WTC11 (cell line): Measurements from ENCODE around the gene CAPN9. TPM values are rescaled to one million over a fixed set of nuclear protein-coding genes. Genes with fewer than 3 reads are reported as not detected.

Experiments used
- ATAC-seq: fragments of 200-7000 bp; cut with Tn5 transposase; 2 replicates; pipeline ENCODE4 v1.10.0; 2021; ENCODE audit warnings: mild to moderate bottlenecking, moderate library complexity
- CTCF ChIA-PET: fragments of 300-600 bp; sonication (Branson Sonifier 250); formaldehyde crosslinking; loops from one replicate; lab custom pipeline; 2021; ENCODE audit warnings: antibody characterized with exemption; lab: Charles Lee
- POLR2A ChIA-PET: fragments of 350-600 bp; sonication (Branson Sonifier 250); formaldehyde crosslinking; loops from one replicate; lab custom pipeline; 2021; ENCODE audit warnings: antibody characterized with exemption; lab: Charles Lee
- DNase-seq: peaks from one replicate; pipeline ENCODE4 v3.0.0; 2021; ENCODE audit warnings: low spot score
- H3K27ac Mint-ChIP-seq: 2 replicates; pipeline ENCODE4 v1.8.0; 2021; ENCODE audit warnings: mixed read lengths
- H3K27me3 Mint-ChIP-seq: 2 replicates; pipeline ENCODE4 v1.8.0; 2021; ENCODE audit warnings: low read depth, mild to moderate bottlenecking, moderate library complexity, mixed read lengths
- H3K36me3 Mint-ChIP-seq: 2 replicates; pipeline ENCODE4 v1.8.0; 2021; ENCODE audit warnings: mixed read lengths
- H3K4me1 Mint-ChIP-seq: 2 replicates; pipeline ENCODE4 v1.8.0; 2022; ENCODE audit warnings: mixed read lengths
- H3K4me3 Mint-ChIP-seq: 2 replicates; pipeline ENCODE4 v1.8.0; 2021; ENCODE audit warnings: mild to moderate bottlenecking, moderate library complexity, mixed read lengths
- H3K9me3 Mint-ChIP-seq: 2 replicates; pipeline ENCODE4 v1.8.0; 2021; ENCODE audit warnings: mixed read lengths
- CREM ChIP-seq: sonication (generic); formaldehyde crosslinking; IDR thresholded peaks from 2 replicates; pipeline ENCODE4 v1.8.1; 2022; ENCODE audit warnings: mild to moderate bottlenecking, missing genetic modification reagents, moderate library complexity
- E2F4 ChIP-seq: sonication (generic); formaldehyde crosslinking; IDR thresholded peaks from 2 replicates; pipeline ENCODE4 v1.8.1; 2022; ENCODE audit warnings: low read depth, mild to moderate bottlenecking, moderate library complexity, missing genetic modification reagents, borderline replicate concordance
- ESRRA ChIP-seq: sonication (generic); formaldehyde crosslinking; IDR thresholded peaks from 2 replicates; pipeline ENCODE4 v1.8.1; 2022; ENCODE audit warnings: mild to moderate bottlenecking, missing genetic modification reagents, borderline replicate concordance
- FOXP4 ChIP-seq: sonication (generic); formaldehyde crosslinking; IDR thresholded peaks from 2 replicates; pipeline ENCODE4 v1.8.0; 2022; ENCODE audit warnings: mild to moderate bottlenecking, missing genetic modification reagents
- GABPB1 ChIP-seq: sonication (generic); formaldehyde crosslinking; IDR thresholded peaks from 2 replicates; pipeline ENCODE4 v1.8.1; 2023; ENCODE audit warnings: mild to moderate bottlenecking, missing genetic modification reagents
- GTF2I ChIP-seq: fragments of 250-450 bp; sonication (Bioruptor Pico); conservative IDR thresholded peaks from 2 replicates; pipeline ENCODE4 v1.4.0; 2021; ENCODE audit warnings: mild to moderate bottlenecking
- HMGA2 ChIP-seq: fragments of 250-450 bp; sonication (Bioruptor Pico); IDR thresholded peaks from 2 replicates; pipeline ENCODE4 v1.4.0; 2021; ENCODE audit warnings: mild to moderate bottlenecking, moderate library complexity
- JAZF1 ChIP-seq: fragments of 250-450 bp; sonication (Bioruptor Pico); IDR thresholded peaks from 2 replicates; pipeline ENCODE4 v1.9.0; 2021; ENCODE audit warnings: moderate library complexity, mild to moderate bottlenecking, inconsistent platforms
- MXD4 ChIP-seq: fragments of 250-450 bp; sonication (Bioruptor Pico); IDR thresholded peaks from 2 replicates; pipeline ENCODE4 v1.8.0; 2021; ENCODE audit warnings: mild to moderate bottlenecking, moderate library complexity, borderline replicate concordance
- NFATC4 ChIP-seq: fragments of 250-450 bp; sonication (Bioruptor Pico); IDR thresholded peaks from 2 replicates; pipeline ENCODE4 v1.9.0; 2021; ENCODE audit warnings: mild to moderate bottlenecking
- RELA ChIP-seq: sonication (generic); formaldehyde crosslinking; IDR thresholded peaks from 2 replicates; pipeline ENCODE4 v1.8.1; 2022; ENCODE audit warnings: missing genetic modification reagents, mild to moderate bottlenecking, borderline replicate concordance
- SOX15 ChIP-seq: fragments of 250-450 bp; sonication (Bioruptor Pico); IDR thresholded peaks from 2 replicates; pipeline ENCODE4 v1.9.0; 2021; ENCODE audit warnings: mild to moderate bottlenecking
- ZBTB43 ChIP-seq: sonication (generic); formaldehyde crosslinking; IDR thresholded peaks from 2 replicates; pipeline ENCODE4 v1.8.1; 2023; ENCODE audit warnings: mild to moderate bottlenecking, missing genetic modification reagents
- ZNF232 ChIP-seq: sonication (generic); formaldehyde crosslinking; IDR thresholded peaks from 2 replicates; pipeline ENCODE4 v1.8.0; 2022; ENCODE audit warnings: mild to moderate bottlenecking, missing genetic modification reagents
- ZNF396 ChIP-seq: fragments of 250-450 bp; sonication (Bioruptor Pico); IDR thresholded peaks from 2 replicates; pipeline ENCODE4 v1.8.0; 2021; ENCODE audit warnings: mild to moderate bottlenecking, moderate library complexity, borderline replicate concordance
- ZNF512 ChIP-seq: sonication (generic); formaldehyde crosslinking; IDR thresholded peaks from 2 replicates; pipeline ENCODE4 v1.8.1; 2022; ENCODE audit warnings: missing genetic modification reagents, borderline replicate concordance
- ZNF671 ChIP-seq: fragments of 250-450 bp; sonication (Bioruptor Pico); IDR thresholded peaks from 2 replicates; pipeline ENCODE4 v1.8.0; 2021; ENCODE audit warnings: mild to moderate bottlenecking
- total RNA-seq: library from RNA; stranded (reverse); gene quantifications from 3 replicates; pipeline ENCODE4 v1.2.3, GENCODE V29; 2021
- TF ChIP-seq, protein P1 (sequence below): sonication (generic); formaldehyde crosslinking; IDR thresholded peaks from 2 replicates; pipeline ENCODE4 v1.8.0; 2022; ENCODE audit warnings: mild to moderate bottlenecking, missing genetic modification reagents
- TF ChIP-seq, protein P2 (sequence below): sonication (generic); formaldehyde crosslinking; IDR thresholded peaks from 2 replicates; pipeline ENCODE4 v1.8.1; 2023; ENCODE audit warnings: mild to moderate bottlenecking, moderate library complexity, missing genetic modification reagents
- TF ChIP-seq, protein P3 (sequence below): fragments of 250-450 bp; sonication (Bioruptor Pico); IDR thresholded peaks from 2 replicates; pipeline ENCODE4 v1.9.0; 2021; ENCODE audit warnings: moderate library complexity, mild to moderate bottlenecking, inconsistent platforms, borderline replicate concordance
- TF ChIP-seq, protein P4 (sequence below): sonication (generic); formaldehyde crosslinking; IDR thresholded peaks from 2 replicates; pipeline ENCODE4 v1.8.0; 2022; ENCODE audit warnings: mild to moderate bottlenecking, missing genetic modification reagents

CAPN9 gene
- total RNA-seq, 1 experiment from 2014 or later, result not detected

GRCh38 chr1:230753191-230753585, 6.0 kb downstream of the CAPN9 start:
- 0 out of 2 replicates have a peak, but pooled peaks have one; percentile 27 for TF ChIP-seq ZNF512 (CRISPR knock-in tag)
- TF ChIP-seq, protein P1, sequence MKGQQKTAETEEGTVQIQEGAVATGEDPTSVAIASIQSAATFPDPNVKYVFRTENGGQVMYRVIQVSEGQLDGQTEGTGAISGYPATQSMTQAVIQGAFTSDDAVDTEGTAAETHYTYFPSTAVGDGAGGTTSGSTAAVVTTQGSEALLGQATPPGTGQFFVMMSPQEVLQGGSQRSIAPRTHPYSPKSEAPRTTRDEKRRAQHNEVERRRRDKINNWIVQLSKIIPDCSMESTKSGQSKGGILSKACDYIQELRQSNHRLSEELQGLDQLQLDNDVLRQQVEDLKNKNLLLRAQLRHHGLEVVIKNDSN (CRISPR knock-in tag), result peak; percentile 36; the same call in 1 of the 2 replicates
- TF ChIP-seq RELA (CRISPR knock-in tag), result no peak
- TF ChIP-seq, all 79 proteins: peak for 2
- ChIA-PET CTCF (interaction anchor here (0.6 to 2.7 kb wide), 9 partner anchors 20 to 287 kb away, joined by 3 to 22 read pairs (median 4); partner anchors contain the start of gene COG2), POLR2A (interaction anchor here (0.9 to 1.2 kb wide), 2 partner anchors 111 to 325 kb away, joined by 3 read pairs; partner anchors contain the start of gene COG2)
- no peaks in the 10 kb centered on the region for H3K9me3 Mint-ChIP-seq
- H3K36me3 Mint-ChIP-seq, result no peaks in the 10 kb centered on the region
- H3K4me3 Mint-ChIP-seq, result peak overlapping the region; percentile 47
- H3K27me3 Mint-ChIP-seq, result peaks cover 3% of the 10 kb centered on the region; the same call in 1 of the 2 replicates
- H3K4me1 Mint-ChIP-seq, result peaks cover 47% of the 10 kb centered on the region
- ATAC-seq (peak; percentile 1; the same call in 1 of the 2 replicates), DNase-seq (no peak)
- peak overlapping the region; percentile 92 for H3K27ac Mint-ChIP-seq

GRCh38 chr1:230753586-230754251, 6.5 kb downstream of the CAPN9 start:
- DNase-seq (peak; percentile 73), ATAC-seq (peak; percentile 84)
- ChIA-PET POLR2A (interaction anchor here (1.2 kb wide), 1 partner anchor 325 kb away, joined by 3 read pairs; no protein-coding TSS in a partner anchor), CTCF (interaction anchor here (0.7 to 2.7 kb wide), 6 partner anchors 10 to 287 kb away, joined by 3 to 22 read pairs (median 4); partner anchors contain the start of gene COG2)
- Mint-ChIP-seq H3K27ac (peak overlapping the region; percentile 92), H3K36me3 (no peaks in the 10 kb centered on the region), H3K9me3 (no peaks in the 10 kb centered on the region), H3K4me1 (peaks cover 47% of the 10 kb centered on the region), H3K4me3 (peak overlapping the region; percentile 58), H3K27me3 (peaks cover 3% of the 10 kb centered on the region; the same call in 1 of the 2 replicates)
- TF ChIP-seq JAZF1 (CRISPR knock-in tag) (no peak), FOXP4 (CRISPR knock-in tag) (peak; percentile 87), ZNF232 (CRISPR knock-in tag) (peak; percentile 80; the same call in 1 of the 2 replicates), CREM (CRISPR knock-in tag) (no peak), MXD4 (CRISPR knock-in tag) (no peak), ZNF512 (CRISPR knock-in tag) (no peak), SOX15 (no peak), NFATC4 (CRISPR knock-in tag) (no peak), GABPB1 (CRISPR knock-in tag) (no peak), ESRRA (CRISPR knock-in tag) (no peak), HMGA2 (CRISPR knock-in tag) (no peak), RELA (CRISPR knock-in tag) (no peak), GTF2I (CRISPR knock-in tag) (no peak), ZBTB43 (CRISPR knock-in tag) (0 out of 2 replicates have a peak, but pooled peaks have one; percentile 65), ZNF671 (CRISPR knock-in tag) (no peak), E2F4 (CRISPR knock-in tag) (no peak), ZNF396 (no peak)
- TF ChIP-seq, protein P2, sequence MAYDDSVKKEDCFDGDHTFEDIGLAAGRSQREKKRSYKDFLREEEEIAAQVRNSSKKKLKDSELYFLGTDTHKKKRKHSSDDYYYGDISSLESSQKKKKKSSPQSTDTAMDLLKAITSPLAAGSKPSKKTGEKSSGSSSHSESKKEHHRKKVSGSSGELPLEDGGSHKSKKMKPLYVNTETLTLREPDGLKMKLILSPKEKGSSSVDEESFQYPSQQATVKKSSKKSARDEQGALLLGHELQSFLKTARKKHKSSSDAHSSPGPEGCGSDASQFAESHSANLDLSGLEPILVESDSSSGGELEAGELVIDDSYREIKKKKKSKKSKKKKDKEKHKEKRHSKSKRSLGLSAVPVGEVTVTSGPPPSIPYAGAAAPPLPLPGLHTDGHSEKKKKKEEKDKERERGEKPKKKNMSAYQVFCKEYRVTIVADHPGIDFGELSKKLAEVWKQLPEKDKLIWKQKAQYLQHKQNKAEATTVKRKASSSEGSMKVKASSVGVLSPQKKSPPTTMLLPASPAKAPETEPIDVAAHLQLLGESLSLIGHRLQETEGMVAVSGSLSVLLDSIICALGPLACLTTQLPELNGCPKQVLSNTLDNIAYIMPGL, result no peak
- TF ChIP-seq, protein P3, sequence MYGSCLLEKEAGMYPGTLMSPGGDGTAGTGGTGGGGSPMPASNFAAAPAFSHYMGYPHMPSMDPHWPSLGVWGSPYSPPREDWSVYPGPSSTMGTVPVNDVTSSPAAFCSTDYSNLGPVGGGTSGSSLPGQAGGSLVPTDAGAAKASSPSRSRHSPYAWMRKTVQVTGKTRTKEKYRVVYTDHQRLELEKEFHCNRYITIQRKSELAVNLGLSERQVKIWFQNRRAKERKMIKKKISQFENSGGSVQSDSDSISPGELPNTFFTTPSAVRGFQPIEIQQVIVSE (CRISPR knock-in tag), result no peak
- TF ChIP-seq, protein P4, sequence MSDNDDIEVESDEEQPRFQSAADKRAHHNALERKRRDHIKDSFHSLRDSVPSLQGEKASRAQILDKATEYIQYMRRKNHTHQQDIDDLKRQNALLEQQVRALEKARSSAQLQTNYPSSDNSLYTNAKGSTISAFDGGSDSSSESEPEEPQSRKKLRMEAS (CRISPR knock-in tag), result peak; percentile 79; the same call in 1 of the 2 replicates
